NCI-H128 (cell line): ENCODE results near the gene GTF2E1.
"Not testable (repeated sequence)": the region's sequence is repeated elsewhere in the genome, so short reads cannot be mapped to it uniquely, and the experiment has no call there.

Experiments used
- DNase-seq: peaks from one replicate; lab custom pipeline; 2025; ENCODE audit not compliant: unreplicated experiment; lab: John Stamatoyannopoulos, UW

Gene GTF2E1

DNA sequence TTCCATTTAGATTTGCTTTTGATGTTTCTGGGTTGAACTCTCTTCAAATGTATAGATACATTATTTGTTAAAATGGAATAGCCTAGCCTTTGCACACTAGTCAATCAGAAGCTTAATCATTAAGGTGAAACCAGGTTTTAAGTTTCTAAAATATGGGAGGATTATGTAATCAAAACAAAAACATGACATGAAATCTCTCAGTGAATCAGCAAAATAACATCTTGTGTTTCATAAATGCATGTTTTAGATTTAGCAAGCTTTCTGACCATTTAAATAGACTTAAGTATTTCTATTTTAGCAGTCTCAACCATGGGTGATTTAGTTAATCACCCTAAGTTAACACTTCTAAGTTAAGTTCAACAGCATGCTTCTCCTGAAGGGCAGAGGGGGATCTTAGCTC, 11.3 kb downstream of the GTF2E1 start:
- DNase-seq = no peak

DNA sequence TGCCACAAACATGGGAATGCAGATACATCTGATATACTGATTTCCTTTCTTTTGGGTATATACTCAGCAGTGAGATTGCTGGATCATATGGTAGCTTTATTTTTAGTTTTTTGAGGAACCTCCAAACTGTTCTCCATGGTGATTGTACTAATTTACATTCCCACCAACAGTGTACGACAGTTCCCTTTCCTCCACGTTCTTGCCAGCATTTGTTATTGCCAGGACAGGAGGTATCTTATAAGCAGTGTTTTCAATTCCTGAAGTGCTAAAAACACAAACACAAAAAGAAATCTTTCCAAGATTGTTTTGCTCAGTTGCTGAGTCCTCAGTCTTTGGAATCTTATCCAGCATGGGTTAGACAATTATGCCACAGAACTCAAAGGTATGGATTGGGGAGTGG, 13.5 kb downstream of the GTF2E1 start:
- DNase-seq = no peak

DNA sequence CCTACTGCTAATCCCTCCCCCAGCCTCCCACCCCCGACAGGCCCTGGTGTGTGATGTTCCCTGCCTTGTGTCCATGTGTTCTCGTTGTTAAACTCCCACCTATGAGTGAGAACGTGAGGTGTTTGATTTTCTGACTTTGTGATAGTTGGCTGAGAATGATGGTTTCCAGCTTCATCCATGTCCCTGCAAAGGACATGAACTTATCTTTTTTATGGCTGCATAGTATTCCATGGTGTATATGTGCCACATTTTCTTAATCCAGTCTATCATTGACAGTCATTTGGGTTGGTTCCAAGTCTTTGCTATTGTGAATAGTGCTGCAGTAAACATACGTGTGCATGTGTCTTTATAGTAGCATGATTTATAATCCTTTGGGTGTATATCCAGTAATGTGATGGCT, 16.0 kb downstream of the GTF2E1 start:
- not testable (repeated sequence) for DNase-seq

DNA sequence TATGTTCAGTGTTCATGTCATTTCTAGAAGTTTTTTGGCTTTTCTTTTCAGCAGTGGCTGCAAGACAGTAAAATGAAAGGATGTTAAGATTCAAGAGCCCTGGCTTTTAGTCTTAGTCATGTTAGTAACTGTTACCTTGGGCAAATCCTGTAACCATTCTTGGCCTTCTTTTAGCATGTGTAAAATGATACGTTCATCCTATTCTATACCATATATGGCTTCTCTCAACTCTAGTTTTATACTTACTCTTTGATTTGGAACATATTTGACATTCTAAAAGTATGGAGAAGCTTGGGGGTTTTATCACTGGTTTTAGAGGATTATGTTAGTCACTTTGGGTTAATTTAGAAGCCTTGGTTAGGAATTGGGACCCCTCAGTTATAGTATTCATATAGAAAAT, 20.1 kb downstream of the GTF2E1 start:
- no peak for DNase-seq

- DNase-seq = no peak
Measured at GRCh38 chr3:120763601-120764000, 21.1 kb downstream of the GTF2E1 start.

DNA sequence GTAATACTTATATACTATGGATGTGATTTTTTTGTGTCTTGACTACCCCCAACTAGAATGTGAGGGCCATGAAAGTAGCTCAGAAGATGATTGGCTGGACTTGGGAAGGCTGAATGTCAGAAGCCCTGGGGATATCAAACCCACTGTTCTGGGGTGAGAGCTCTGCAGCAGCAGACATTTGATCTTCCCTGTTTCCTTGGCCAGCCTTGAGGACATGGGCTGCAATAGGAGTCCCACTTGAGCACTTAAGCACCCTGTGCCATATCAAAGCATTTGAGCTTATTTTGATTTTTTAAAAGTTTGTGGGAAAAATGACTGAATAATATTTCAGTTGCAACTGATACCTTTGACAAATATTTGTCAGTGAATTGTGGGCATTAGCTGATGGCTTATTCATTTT, 21.7 kb downstream of the GTF2E1 start:
- no peak for DNase-seq

DNA sequence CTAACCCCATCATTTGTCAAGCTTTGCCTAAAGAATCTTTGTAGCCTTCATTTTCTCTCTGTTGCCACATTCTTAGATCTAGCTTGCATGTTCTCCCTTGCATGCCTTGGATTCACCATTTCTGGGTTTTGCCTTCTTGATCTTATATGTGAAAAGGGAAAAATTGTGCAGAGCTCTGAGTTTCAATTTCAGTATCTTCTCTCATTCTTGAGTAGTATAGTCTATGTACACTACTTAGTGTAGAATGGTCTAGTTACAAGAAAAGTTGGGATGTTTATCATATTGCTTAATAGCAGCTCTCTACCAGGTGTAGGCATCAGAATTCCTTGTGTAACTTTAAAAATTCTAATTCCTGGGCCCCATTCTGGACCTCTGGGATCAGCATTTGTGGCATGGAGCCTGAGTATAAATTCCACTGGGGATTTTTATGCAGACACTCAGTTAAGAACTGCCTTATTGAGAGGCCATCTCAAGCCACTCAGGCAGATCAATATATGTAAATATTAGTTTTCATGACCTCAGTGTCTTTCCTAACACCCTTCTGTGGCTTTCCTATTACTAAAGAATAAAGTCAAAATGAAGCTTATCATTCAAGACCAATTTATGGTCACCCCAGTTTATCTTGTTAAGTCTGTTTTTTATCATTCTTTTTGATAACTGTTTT, 23.4 kb downstream of the GTF2E1 start:
- no peak for DNase-seq

DNA sequence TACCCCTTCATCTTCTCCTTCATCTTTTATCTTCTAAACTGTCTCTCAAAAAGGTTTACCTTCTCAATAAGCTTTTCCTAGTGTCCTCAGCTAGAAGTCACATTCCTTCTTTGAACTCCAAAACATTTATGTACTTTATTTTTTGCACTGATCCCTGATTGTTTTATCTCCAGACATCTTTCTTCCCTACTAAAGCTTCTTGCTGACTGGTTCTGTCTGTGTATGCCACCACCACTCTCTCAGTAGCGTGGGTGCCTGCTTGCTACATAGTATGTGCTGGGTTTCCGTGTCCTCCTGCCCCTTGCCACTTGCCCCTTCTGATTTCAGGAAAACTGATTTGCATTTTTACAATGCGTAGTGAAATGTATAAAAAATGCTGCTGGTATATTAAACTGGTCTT, 24.0 kb downstream of the GTF2E1 start:
- no peak for DNase-seq

DNA sequence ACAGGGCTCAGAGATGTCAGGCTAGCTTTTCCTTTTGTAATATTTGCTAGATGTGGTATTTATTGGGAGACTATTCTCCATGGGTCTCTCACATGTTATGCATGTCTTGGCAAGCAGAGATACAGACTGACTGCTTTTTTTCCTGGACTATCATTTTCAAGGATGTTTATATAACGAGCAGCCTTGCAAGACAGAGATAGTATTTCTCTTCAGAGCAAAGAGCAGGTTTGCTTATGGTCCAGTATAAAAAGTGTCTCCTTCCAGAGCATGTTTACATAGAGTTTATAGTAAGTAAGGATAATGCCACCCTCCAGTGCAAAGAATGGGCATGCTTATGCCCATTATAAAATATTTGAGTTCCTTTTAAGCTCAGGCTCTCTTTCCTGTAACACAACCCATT, 24.6 kb downstream of the GTF2E1 start:
- DNase-seq = no peak

- no peak for DNase-seq
Measured at GRCh38 chr3:120769436-120769835, 26.9 kb downstream of the GTF2E1 start.

- DNase-seq = no peak
Measured at GRCh38 chr3:120770891-120771290, 28.3 kb downstream of the GTF2E1 start.

DNA sequence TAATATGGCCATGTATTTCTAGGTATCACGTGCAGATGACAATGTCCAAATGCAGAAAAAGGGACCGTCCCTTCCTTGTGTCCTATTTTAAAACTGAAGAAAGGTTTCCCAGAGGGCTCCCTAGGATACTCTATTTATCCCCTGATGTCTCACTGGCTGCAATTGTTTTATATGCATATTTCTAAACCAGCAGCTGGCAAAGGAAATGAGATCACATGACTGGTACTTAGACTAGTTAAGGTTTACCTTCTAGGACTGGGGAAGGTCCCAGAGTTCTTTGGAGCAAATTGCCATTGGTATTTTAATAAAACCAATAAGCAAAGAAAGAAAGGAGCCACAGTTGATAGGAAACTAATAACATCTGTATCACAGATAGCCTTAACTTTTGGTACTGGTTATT, 29.5 kb downstream of the GTF2E1 start:
- DNase-seq = no peak

DNA sequence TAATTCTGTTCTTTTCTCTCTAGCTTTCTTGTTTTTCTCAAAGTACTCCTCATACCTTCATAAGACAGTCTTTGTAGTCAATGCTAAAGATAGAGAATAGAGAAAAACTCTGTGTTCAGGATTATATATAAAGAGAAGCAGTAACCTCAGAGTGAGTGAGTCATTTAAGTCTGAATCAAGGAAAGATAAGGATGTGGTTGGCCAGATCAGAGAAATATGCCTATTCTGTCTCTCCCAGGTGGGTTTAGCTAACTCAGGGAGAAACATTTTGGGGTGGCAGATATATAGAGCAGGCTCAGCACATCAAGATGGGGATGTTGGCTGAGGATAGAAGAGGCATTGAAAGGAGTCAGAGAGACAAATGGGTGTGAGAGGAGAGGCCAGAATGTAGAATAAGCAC, 31.4 kb downstream of the GTF2E1 start:
- no peak for DNase-seq

- no peak for DNase-seq
Measured at GRCh38 chr3:120775411-120775810, 32.9 kb downstream of the GTF2E1 start.

DNA sequence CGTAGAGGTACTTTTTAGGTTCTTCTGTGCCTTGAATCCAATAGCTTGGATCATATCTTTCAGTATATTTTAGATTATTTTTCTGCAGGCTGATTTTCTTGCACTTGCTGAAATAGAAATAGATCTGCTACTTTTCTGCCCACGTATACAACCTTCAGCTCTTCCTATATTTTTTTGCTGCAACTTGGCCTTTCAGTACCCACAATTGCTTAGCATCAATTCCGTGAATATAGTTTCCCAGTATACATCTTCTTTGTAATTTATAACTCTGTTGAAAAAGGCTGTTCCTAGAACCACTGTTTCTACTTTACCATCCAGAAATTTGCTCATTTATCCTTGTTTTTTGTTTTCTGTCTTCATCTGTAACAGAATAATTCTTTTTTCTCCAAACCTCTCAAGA, 36.2 kb downstream of the GTF2E1 start:
- no peak for DNase-seq

DNA sequence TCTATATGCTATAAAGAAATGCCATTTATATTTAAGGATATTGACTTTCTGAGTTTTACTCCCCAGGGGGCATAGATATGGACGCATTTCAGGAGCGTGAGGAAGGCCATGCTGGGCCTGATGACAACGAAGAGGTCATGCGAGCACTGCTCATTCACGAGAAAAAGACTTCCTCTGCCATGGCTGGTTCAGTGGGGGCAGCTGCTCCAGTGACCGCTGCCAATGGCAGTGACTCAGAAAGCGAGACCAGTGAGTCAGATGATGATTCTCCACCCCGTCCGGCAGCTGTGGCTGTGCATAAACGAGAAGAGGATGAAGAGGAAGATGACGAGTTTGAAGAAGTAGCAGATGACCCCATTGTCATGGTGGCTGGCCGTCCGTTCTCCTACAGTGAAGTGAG, 38.4 kb downstream of the GTF2E1 start:
- no peak for DNase-seq

DNA sequence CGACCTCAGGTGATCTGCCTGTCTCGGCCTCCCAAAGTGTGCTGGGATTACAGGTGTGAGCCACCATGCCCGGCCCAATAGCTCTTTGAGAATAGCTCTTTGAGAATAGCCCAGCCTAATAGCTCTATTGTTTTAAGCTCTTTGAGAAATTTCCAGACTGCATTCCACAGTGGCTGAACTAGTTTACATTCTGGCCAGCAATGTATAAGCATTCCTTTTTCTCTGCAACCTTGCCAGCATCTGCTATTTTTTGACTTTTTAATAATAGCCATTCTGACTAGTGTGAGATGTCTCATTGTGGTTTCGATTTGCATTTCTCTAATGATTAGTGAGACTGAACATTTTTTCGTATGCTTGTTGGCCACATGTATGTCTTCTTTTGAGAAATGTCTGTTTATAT, 43.3 kb downstream of the GTF2E1 start:
- not testable (repeated sequence) for DNase-seq

- DNase-seq = no peak
Measured at GRCh38 chr3:120791010-120791409, 48.5 kb downstream of the GTF2E1 start.

GRCh38 chr3:120791913-120792312, 49.4 kb downstream of the GTF2E1 start:
- DNase-seq = no peak

DNA sequence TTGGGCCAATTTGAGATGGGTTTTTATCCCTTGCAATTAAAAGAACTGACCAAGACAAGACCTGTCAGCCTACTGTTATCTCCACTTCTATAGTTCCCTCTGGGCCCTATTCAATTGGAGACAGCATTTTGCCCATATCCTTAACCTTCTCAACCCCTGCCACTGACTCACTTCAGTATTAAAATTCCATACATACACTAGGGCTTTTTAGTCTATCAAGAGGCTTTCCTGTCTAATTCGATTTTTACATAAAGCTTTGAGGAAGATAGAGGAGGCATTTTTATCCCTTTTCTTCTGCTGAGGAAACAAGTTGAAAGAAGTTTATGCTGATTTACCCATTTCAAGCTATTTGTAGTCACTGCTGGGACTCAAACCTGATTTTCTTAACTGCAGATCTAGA, 51.1 kb downstream of the GTF2E1 start:
- no peak for DNase-seq

DNA sequence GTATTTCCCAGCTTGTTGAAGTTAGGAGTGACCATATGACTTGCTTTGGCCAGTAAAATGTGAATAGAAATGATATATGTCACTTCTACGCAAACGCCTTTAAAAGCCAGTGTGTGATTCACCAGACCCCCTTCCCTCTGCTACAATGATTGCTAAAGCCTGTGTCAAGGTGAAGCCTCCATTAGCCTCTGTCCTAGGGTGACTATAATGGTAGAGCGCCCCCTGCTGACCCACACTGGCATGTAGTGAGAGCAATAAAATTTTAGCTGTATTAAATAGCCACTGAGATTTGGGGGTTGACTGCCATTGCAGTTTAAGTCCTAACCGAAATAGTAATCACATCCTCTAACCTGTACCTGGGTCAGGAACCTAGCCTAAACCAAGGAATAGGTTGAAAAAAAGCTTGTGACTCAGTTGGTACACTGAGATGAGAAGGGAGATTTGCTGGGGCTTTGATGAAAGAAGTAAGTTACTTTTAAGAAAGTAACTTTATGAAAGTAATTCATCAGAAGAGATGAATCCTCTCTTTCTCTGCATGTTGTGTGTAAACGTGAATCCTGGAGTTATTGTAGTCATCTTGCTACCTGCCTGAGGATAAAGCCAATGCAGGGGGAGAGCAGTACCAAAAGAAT, 52.6 kb downstream of the GTF2E1 start:
- peak; percentile 41 for DNase-seq

GRCh38 chr3:120795959-120796358, 53.4 kb downstream of the GTF2E1 start:
- no peak for DNase-seq

- no peak for DNase-seq
Measured at GRCh38 chr3:120796976-120797375, 54.4 kb downstream of the GTF2E1 start.
